ENCODE results near the gene KCNH3.

Gene KCNH3

DNA sequence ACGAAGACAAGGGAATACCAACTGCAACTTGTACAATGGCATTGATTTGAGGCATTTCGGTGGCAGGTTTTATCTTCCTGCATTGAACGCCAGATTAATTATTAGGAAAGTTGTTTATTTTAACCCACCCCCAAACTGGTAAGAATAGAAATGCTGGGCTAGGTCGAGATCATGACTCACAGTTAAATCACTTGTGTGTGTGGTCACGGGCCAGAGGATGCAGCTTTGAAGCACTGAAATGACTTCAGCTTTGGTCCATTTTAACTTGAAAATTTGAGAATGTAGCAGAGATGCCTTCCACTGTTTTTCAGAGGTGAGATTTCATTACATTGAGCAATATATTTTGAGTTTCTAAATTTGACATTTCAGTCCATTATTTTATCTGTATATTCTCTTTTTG lies 23.6 kb upstream of the KCNH3 start:
- TF ChIP-seq, protein P1, sequence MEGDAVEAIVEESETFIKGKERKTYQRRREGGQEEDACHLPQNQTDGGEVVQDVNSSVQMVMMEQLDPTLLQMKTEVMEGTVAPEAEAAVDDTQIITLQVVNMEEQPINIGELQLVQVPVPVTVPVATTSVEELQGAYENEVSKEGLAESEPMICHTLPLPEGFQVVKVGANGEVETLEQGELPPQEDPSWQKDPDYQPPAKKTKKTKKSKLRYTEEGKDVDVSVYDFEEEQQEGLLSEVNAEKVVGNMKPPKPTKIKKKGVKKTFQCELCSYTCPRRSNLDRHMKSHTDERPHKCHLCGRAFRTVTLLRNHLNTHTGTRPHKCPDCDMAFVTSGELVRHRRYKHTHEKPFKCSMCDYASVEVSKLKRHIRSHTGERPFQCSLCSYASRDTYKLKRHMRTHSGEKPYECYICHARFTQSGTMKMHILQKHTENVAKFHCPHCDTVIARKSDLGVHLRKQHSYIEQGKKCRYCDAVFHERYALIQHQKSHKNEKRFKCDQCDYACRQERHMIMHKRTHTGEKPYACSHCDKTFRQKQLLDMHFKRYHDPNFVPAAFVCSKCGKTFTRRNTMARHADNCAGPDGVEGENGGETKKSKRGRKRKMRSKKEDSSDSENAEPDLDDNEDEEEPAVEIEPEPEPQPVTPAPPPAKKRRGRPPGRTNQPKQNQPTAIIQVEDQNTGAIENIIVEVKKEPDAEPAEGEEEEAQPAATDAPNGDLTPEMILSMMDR (IDR thresholded peaks at IDR 0.05): no peak
- no peak for TF ChIP-seq ZFX (IDR thresholded peaks at IDR 0.05; ENCODE audit: borderline replicate concordance)
- H3K27ac ChIP-seq: no peak overlapping the region

DNA sequence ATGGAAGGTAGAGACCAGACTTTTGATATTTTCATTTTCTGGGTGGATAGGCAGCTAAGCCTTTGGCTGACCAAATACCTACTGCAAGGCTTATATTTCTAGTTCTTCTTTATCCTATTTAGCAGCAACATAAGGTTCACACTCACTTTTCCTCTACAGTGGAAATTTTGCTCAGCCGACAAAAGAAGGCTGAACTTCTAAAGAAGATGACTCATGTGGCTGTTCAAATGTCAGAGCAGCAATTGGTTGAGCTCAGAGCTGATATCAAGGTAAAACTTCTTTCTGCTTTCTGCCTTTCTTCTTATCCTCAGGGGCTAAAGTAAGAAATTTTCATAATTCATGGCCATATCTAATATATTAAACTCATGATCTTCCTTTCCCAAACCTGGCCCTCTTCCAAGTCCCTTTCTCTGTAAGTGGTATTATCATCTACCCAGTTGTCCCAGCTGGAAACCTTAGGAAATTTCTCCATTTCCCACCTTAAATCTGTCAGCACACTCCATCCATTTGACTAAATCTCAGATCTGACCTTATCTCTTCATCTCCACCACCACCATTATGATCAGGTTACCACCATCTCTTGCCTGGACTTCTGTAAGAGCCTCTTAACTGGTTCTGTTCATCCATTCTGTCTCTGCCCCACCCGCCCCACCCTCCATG lies 19.8 kb upstream of the KCNH3 start:
- TF ChIP-seq, protein P1 (IDR thresholded peaks at IDR 0.05): no peak
- TF ChIP-seq ZFX (IDR thresholded peaks at IDR 0.05; ENCODE audit: borderline replicate concordance): no peak
- H3K27ac ChIP-seq: no peak overlapping the region

DNA sequence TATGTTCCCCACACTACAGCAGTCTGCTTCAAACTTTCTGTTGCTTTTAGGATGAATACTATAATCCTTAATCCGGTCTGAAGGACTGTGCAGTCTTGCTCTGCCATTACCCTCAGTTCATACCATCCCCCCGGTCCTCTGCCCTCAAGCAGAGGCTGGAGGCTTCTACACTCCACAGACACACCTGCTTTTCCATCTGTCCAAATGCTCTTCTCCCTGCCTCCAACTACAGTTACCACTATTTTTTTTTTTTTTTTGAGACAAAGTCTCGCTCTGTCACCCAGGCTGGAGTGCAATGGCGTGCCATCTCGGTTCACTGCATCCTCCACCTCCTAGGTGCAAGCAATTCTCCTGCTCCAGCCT lies 19.3 kb upstream of the KCNH3 start:
- TF ChIP-seq, protein P1 (IDR thresholded peaks at IDR 0.05): no peak
- no peak for TF ChIP-seq ZFX (IDR thresholded peaks at IDR 0.05; ENCODE audit: borderline replicate concordance)
- H3K27ac ChIP-seq: no peak overlapping the region

- no peak overlapping the region for H3K27ac ChIP-seq
- TF ChIP-seq ZFX (IDR thresholded peaks at IDR 0.05; ENCODE audit: borderline replicate concordance): no peak
These were observed 17.4 kb upstream of the KCNH3 start for GRCh38 chr12:49521389-49521788.

- no peak for TF ChIP-seq ZFX (IDR thresholded peaks at IDR 0.05; ENCODE audit: borderline replicate concordance)
- TF ChIP-seq, protein P1 (IDR thresholded peaks at IDR 0.05): no peak
- no peak overlapping the region for H3K27ac ChIP-seq
These were observed 14.0 kb upstream of the KCNH3 start for GRCh38 chr12:49524660-49525324.

DNA sequence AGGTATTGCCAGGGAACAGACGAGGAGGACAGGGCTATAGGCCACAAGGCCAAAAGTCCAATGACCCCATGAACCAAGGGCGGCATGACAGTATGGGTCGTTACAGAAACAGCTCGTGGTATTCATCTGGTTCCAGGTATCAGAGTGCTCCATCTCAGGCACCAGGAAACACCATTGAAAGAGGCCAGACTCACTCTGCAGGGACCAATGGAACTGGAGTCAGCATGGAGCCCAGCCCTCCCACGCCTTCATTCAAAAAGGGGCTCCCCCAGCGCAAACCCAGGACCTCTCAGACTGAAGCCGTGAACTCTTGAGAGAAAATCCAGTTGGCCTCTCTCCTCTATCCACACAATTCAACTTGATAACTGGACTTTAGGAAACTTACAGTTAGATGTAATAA lies 12.9 kb upstream of the KCNH3 start:
- no peak overlapping the region for H3K27ac ChIP-seq
- TF ChIP-seq ZFX (IDR thresholded peaks at IDR 0.05; ENCODE audit: borderline replicate concordance): no peak
- TF ChIP-seq, protein P1 (IDR thresholded peaks at IDR 0.05): no peak

GRCh38 chr12:49527361-49528130 lies 11.3 kb upstream of the KCNH3 start:
- TF ChIP-seq, protein P1 (IDR thresholded peaks at IDR 0.05): no peak
- no peak for TF ChIP-seq ZFX (IDR thresholded peaks at IDR 0.05; ENCODE audit: borderline replicate concordance)
- H3K27ac ChIP-seq: no peak overlapping the region
